Posterior cingulate gyrus (tissue), 11 donors: Measurements from ENCODE around the gene TUBB6.
A peak's percentile ranks its signal among the peaks of the same experiment; 100 is the strongest.

Experiments
- DNase-seq, 10 donors: peaks; one replicate each; pipeline versions ENCODE4 v3.0.0 to v3.0.0-alpha.2; 2020 to 2021; ENCODE audit warnings: mixed read lengths in 3 of 10
- intact Hi-C: fragments of 100-400 bp; cut with DNase I; formaldehyde crosslinking; loops from one replicate; pipeline ENCODE4 v1.15.1; 2023

Gene TUBB6

GRCh38 chr18:12288403-12288755, 19.7 kb upstream of the TUBB6 start:
- DNase-seq: no peak
- intact Hi-C loops: no loop called here

DNA sequence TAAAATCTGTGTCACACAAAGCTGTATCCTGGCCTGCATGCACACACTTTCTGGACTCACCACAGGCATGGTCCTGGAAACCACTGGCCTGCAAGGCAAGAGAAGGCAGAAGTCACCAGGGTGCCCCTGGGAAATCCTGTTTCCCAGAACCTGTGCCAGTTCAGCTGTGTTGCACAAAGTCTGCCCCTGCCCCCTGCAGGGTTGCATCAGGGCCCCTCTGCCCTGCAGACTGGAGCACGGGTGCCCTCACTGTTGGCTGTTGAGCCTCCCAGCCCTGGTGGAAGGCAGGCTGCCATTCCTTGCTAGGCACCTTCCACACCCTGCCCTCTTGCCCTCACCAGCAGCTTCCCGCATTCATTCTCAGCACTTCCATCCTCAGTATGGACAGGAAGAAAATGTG, 18.0 kb upstream of the TUBB6 start:
- DNase-seq: peak in 2 of 10 donors; percentile 14 to 51
- intact Hi-C loops: no loop called here

GRCh38 chr18:12291161-12291560, 16.9 kb upstream of the TUBB6 start:
- peak in 2 of 10 donors; percentile 7 to 55 for DNase-seq

GRCh38 chr18:12291690-12292089, 16.4 kb upstream of the TUBB6 start:
- intact Hi-C loops: no loop called here
- DNase-seq: peak in 1 of 10 donors; percentile 66

More at GRCh38 chr18:12291161-12291560, 16.9 kb upstream of the TUBB6 start:
- intact Hi-C loops: no loop called here

DNA sequence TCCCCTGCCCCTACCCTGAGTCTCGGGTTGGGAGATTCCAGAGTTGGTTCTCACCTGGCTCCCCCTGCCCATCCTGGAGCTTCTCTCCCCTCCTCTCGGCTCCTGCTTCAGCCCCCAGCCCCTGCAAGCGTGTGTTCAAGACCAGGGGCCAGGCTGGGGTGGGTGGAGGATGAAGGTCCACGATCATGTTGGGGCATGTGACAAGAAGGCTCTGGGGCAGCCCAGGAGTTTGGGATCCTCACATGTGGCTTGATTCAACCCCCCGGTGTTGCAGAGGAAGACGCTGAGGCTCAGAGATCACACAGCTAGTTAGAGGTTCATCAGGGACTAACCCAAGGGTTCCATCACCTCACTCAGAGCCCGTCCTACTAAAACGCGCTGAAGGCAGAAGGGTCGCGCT, 14.2 kb upstream of the TUBB6 start:
- intact Hi-C loops: no loop called here
- peak in 2 of 10 donors; percentile 50 to 62 for DNase-seq

- intact Hi-C loops: no loop called here
Observed at GRCh38 chr18:12295389-12296086, 12.5 kb upstream of the TUBB6 start.

GRCh38 chr18:12296087-12296403, 12.0 kb upstream of the TUBB6 start:
- DNase-seq: peak in 2 of 10 donors; percentile 27 to 34
- intact Hi-C loops: no loop called here

More at GRCh38 chr18:12295389-12296086, 12.5 kb upstream of the TUBB6 start:
- peak in 2 of 10 donors; percentile 12 to 58 for DNase-seq

- DNase-seq: peak in 1 of 10 donors; percentile 55
- intact Hi-C loops: no loop called here
Observed at GRCh38 chr18:12296457-12296856, 11.6 kb upstream of the TUBB6 start.

DNA sequence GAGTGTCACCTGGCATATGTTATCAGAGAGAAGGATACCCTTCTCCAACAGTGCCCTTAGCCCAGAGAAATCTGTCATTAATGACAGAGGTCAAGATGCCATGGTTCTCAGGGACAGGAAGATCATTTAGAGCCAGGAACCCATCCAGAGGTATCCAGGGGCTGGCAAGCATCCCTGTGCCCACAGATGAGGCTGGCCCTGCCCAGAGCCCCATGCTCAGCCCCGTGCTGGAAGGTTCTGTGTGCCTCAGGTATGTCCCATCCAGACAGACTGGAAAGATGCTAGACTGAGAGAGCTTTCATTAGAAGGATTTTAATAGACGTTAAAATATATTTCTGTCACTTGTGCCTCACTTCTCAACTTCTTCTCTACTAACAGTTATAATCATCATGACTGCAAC, 8.2 kb upstream of the TUBB6 start:
- DNase-seq: peak in 1 of 10 donors; percentile 76
- intact Hi-C loops: no loop called here

- intact Hi-C loops: no loop called here
- DNase-seq: peak in 1 of 10 donors; percentile 49
Observed at GRCh38 chr18:12301263-12302005, 6.6 kb upstream of the TUBB6 start.

DNA sequence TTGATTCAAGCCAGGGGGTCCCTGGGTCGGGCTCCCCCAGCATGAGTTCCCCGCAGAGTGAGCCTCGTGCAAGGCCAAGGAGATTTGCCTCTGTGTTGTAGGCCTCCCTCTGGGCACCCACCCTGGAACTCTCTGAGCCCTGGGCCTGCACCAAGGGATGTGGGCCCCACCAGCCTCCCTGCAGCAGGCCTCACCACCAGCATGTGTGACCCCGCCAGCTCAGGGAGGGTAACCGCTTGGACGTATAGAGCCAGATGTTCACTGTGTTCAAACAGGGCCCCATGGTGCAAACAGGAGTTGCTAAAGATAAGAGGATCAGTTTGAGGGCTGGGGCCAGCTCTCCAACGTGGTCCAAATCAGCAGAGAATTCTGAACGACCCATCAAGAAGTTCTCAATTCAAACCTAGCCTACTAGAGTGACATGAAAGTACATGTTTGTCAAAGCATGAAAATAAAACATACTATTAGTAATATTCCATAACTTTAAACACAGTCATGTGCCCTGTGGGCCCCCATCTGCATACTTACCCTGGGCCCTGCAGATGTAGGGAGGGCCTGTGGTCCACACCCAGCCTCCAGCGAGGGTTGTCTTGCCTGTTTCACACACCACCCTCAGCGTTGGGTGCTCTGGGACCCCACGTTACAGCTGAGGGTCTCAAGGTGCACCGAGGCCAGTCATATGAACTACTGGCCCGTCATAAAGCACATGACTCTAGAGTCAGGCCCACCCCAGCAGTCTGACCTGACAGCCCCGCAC, 5.5 kb upstream of the TUBB6 start:
- intact Hi-C loops: no loop called here
- peak in 1 of 10 donors; percentile 68 for DNase-seq

GRCh38 chr18:12304351-12305210, 3.5 kb upstream of the TUBB6 start:
- intact Hi-C loops: no loop called here
- peak in 3 of 10 donors; percentile 25 to 77 (median 53) for DNase-seq

GRCh38 chr18:12305211-12305610, 2.8 kb upstream of the TUBB6 start:
- peak in 2 of 10 donors; percentile 66 to 72 for DNase-seq
- intact Hi-C loops: no loop called here

DNA sequence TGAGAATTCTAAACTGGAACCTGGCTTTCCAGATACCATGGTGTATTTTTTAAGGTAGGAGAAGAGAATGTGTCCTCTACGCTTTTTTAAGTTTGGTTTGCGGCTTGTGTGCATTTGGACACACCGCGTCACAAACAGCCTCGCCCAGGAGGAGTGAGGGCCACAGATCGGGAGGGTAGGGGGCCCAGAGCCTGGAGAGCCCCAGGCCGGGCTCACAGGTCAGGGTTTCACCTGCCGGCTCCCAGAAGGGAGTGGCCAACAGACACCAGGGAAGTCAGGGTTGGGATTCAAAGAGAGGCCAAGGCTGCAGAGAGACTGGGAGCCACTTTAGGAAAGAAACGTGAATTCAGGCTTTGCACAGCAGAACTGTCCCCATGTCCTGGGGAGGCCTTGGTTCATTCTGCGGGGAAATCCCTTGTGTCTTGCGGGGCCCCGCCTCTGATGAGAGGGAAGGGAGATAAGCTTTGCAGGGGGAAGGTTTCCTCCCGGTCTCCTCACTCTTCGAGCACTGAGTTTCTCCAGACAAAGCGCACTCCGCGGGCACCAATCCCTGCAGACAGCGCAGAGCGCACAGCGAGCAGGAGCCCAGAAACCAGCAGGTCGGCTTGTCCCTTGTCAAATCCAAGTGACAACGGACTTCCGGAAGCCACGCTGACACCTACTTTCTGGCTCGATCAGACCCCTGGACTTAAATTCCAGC, 2.0 kb upstream of the TUBB6 start:
- intact Hi-C loops: no loop called here
- peak in 1 of 10 donors; percentile 68 for DNase-seq

GRCh38 chr18:12306752-12307700, 1.0 kb upstream of the TUBB6 start:
- intact Hi-C loops: no loop called here
- DNase-seq: peak in 2 of 10 donors; percentile 82 to 83

DNA sequence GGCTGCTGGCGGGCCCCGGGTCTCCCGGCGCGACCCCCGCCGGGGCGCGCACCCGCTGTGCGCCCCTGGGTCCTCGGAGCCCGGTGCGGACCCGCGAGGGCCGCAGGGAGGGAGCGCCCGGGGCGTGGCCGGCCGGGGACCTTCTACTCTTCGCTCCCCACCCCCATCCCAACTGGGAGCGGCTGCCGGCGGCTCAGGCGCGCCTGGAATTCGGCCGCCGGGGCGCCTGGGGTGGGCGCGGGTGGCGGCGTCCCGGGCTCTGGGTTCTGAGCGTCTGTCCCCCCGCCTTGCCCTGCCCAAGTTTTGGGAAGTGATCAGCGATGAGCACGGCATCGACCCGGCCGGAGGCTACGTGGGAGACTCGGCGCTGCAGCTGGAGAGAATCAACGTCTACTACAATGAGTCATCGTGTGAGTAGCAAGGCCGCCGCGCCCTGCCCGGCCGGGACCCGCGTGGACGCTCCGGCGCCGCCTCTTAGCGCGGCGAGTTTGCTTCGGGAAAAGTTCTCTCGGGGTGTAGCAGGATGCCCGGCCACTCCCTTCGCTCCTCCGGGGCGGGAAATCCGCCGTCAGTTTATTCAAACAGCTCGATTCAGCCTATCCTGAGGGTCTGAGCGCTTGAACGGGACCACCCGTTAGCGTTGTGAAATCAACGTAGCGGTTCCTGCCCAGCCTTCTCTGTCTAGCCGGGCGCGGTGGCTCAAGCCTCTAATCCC, 502 bp downstream of the TUBB6 start:
- DNase-seq: peak in 2 of 10 donors; percentile 58 to 77
- intact Hi-C loops: no loop called here

DNA sequence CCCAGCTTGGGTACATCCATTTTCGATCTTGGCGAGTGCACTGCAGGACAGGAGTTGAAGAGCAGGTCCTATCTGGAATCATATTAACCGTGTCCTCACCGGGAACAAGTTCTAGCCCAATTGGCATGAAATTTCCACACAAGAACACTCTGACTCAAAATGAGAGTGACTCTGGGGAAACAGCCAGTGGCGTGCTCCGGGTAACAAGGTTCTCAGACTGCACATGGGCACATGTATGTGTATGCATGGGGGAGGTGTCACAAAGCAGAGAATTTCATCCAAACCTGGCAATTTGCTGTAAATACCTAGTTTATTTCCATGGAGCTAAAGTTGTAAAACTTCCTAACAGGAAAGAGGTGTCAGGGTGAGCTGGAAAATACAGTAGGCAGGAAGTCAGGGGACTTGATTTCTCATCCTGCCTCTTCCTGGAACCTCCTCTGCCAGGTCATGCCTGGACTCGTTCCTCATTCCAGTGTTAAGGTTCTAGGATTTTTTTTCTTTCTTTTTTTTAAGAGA, 1.7 kb downstream of the TUBB6 start:
- DNase-seq: peak in 1 of 10 donors; percentile 15
- intact Hi-C loops: no loop called here

DNA sequence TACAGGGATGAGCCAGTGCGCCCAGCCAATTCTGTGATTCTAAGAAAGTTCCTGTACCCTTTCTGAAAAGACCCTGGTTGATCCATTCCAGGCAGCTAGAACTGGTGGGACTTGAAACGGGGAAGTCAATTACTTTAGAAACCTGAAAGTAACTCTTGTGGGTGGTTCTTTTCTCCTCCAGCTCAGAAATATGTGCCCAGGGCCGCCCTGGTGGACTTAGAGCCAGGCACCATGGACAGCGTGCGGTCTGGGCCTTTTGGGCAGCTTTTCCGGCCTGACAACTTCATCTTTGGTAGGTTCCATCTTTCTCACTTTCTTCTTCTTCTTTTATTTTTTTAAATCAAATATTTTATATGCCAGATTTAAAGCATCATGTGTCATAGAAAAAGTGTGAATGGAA, 2.7 kb downstream of the TUBB6 start:
- peak in 1 of 10 donors; percentile 15 for DNase-seq
- intact Hi-C loops: no loop called here
